Measurements from ENCODE around the gene ELFN2. TPM values are rescaled to one million over a fixed set of nuclear protein-coding genes. Genes with fewer than 3 reads are reported as not detected.

Gene ELFN2
- polyA plus RNA-seq, 4 donors: 0.07 to 0.16 TPM; not detected in 2

DNA sequence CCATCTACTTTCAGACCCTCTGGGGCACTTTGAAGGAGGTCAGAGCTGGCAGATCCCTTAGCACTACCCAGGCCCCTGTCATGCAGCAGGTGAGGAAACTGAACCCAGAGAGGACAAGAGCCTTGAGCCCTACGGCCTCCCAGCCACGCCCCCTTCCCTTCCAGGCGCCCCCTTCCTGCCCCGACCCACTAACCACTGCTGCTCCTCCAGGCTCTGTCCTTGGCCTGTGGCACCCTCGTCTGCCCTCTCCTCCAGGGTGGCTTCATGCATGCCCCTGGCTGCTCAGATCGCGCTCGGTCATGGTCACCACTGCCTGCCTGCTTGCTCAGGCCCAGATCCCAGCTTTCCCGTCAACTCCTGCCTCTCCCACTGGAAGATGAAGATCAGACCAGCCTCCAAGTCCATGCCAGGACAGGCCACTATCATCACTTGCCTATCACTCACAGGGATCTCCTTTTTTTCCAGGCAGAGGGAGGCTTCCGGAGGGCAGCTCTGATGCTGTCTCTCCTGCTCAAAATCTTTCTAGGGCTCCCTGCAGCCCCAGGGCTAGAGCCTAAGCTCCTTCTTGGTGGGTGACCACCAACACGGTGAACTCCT is 30.7 kb downstream of the ELFN2 start:
- H3K4me3 ChIP-seq (ENCODE audit: low read depth in 1 of 3, low read length in 3 of 3): no peak overlapping the region
- WGBS, 3 donors: 58 to 76% (median 73%) methylated on average over 8 to 11 of the region's 11 CpGs
- H3K36me3 ChIP-seq (ENCODE audit: control insufficient read depth in 3 of 3, insufficient read depth in 2 of 3, low read depth in 1 of 3, low read length in 3 of 3): no peaks in the 10 kb centered on the region
- no peaks in the 10 kb centered on the region for H3K27me3 ChIP-seq (ENCODE audit: control insufficient read depth in 3 of 3, insufficient read depth in 3 of 3, low read length in 3 of 3)
- H3K27ac ChIP-seq (ENCODE audit: low read depth in 1 of 3, low read length in 2 of 3): no peak overlapping the region
- no peak for DNase-seq
- no peaks in the 10 kb centered on the region for H3K9me3 ChIP-seq (ENCODE audit: control insufficient read depth in 2 of 2, insufficient read depth in 1 of 2, low read depth in 1 of 2, low read length in 1 of 2)
- no peak for FAIRE-seq
- H3K4me1 ChIP-seq (ENCODE audit: control insufficient read depth in 3 of 3, insufficient read depth in 2 of 3, low read depth in 1 of 3, low read length in 2 of 3): peaks cover 0 to 9% (median 0%) of the 10 kb centered on the region in 3 donors

DNA sequence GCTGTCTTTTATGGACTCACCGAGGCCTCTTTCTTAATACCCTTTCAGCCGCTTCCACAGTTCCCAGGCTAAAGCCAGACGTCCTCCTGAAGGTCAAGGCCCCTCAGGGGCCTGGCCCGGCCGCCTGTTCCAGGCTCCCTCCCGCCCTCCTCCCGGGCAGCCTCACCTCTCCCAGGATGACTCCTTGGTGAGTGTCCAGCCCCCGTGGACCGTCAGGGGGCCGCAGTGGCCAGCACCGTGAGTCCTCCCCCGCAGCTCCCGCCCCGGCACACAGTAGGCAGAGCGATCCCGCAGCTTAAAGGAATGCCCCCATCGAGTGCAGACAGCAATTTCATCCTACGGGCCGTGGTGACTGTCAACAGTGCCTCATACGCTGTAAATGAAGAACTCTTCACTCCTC is 32.9 kb downstream of the ELFN2 start:
- FAIRE-seq: no peak
- Histone ChIP-seq H3K27me3 (ENCODE audit: control insufficient read depth in 3 of 3, insufficient read depth in 3 of 3, low read length in 3 of 3) (no peaks in the 10 kb centered on the region), H3K9me3 (ENCODE audit: control insufficient read depth in 2 of 2, insufficient read depth in 1 of 2, low read depth in 1 of 2, low read length in 1 of 2) (no peaks in the 10 kb centered on the region), H3K27ac (ENCODE audit: low read depth in 1 of 3, low read length in 2 of 3) (no peak overlapping the region), H3K36me3 (ENCODE audit: control insufficient read depth in 3 of 3, insufficient read depth in 2 of 3, low read depth in 1 of 3, low read length in 3 of 3) (no peaks in the 10 kb centered on the region), H3K4me1 (ENCODE audit: control insufficient read depth in 3 of 3, insufficient read depth in 2 of 3, low read depth in 1 of 3, low read length in 2 of 3) (no peaks in the 10 kb centered on the region), H3K4me3 (ENCODE audit: low read depth in 1 of 3, low read length in 3 of 3) (no peak overlapping the region)
- WGBS, 3 donors: 83 to 85% (median 84%) methylated on average over 20 of the region's 20 CpGs
- no peak for DNase-seq

- Histone ChIP-seq H3K27ac (ENCODE audit: low read depth in 1 of 3, low read length in 2 of 3) (no peak overlapping the region), H3K4me3 (ENCODE audit: low read depth in 1 of 3, low read length in 3 of 3) (no peak overlapping the region), H3K36me3 (ENCODE audit: control insufficient read depth in 3 of 3, insufficient read depth in 2 of 3, low read depth in 1 of 3, low read length in 3 of 3) (no peaks in the 10 kb centered on the region), H3K4me1 (ENCODE audit: control insufficient read depth in 3 of 3, insufficient read depth in 2 of 3, low read depth in 1 of 3, low read length in 2 of 3) (no peaks in the 10 kb centered on the region), H3K27me3 (ENCODE audit: control insufficient read depth in 3 of 3, insufficient read depth in 3 of 3, low read length in 3 of 3) (no peaks in the 10 kb centered on the region), H3K9me3 (ENCODE audit: control insufficient read depth in 2 of 2, insufficient read depth in 1 of 2, low read depth in 1 of 2, low read length in 1 of 2) (no peaks in the 10 kb centered on the region)
- FAIRE-seq (no peak), DNase-seq (no peak)
- WGBS, 3 donors: 88 to 95% (median 94%) methylated on average over 11 to 12 of the region's 12 CpGs
These were observed 33.5 kb downstream of the ELFN2 start for GRCh38 chr22:37393746-37394145.

GRCh38 chr22:37392721-37393328 is 34.5 kb downstream of the ELFN2 start:
- DNase-seq: no peak
- 83 to 85% (median 84%) methylated on average over 10 of the region's 10 CpGs for WGBS, 3 donors
- H3K36me3 ChIP-seq (ENCODE audit: control insufficient read depth in 3 of 3, insufficient read depth in 2 of 3, low read depth in 1 of 3, low read length in 3 of 3): no peaks in the 10 kb centered on the region
- no peaks in the 10 kb centered on the region for H3K4me1 ChIP-seq (ENCODE audit: control insufficient read depth in 3 of 3, insufficient read depth in 2 of 3, low read depth in 1 of 3, low read length in 2 of 3)
- no peaks in the 10 kb centered on the region for H3K9me3 ChIP-seq (ENCODE audit: control insufficient read depth in 2 of 2, insufficient read depth in 1 of 2, low read depth in 1 of 2, low read length in 1 of 2)
- H3K4me3 ChIP-seq (ENCODE audit: low read depth in 1 of 3, low read length in 3 of 3): no peak overlapping the region
- no peak for FAIRE-seq
- H3K27ac ChIP-seq (ENCODE audit: low read depth in 1 of 3, low read length in 2 of 3): no peak overlapping the region
- no peaks in the 10 kb centered on the region for H3K27me3 ChIP-seq (ENCODE audit: control insufficient read depth in 3 of 3, insufficient read depth in 3 of 3, low read length in 3 of 3)

- WGBS, 3 donors: 77 to 81% (median 77%) methylated on average over 7 of the region's 7 CpGs
- no peaks in the 10 kb centered on the region for H3K9me3 ChIP-seq (ENCODE audit: control insufficient read depth in 2 of 2, insufficient read depth in 1 of 2, low read depth in 1 of 2, low read length in 1 of 2)
- H3K27ac ChIP-seq (ENCODE audit: low read depth in 1 of 3, low read length in 2 of 3): no peak overlapping the region
- DNase-seq (no peak), FAIRE-seq (no peak)
- no peaks in the 10 kb centered on the region for H3K4me1 ChIP-seq (ENCODE audit: control insufficient read depth in 3 of 3, insufficient read depth in 2 of 3, low read depth in 1 of 3, low read length in 2 of 3)
- H3K27me3 ChIP-seq (ENCODE audit: control insufficient read depth in 3 of 3, insufficient read depth in 3 of 3, low read length in 3 of 3): peaks cover 0 to 3% (median 0%) of the 10 kb centered on the region in 3 donors
- no peaks in the 10 kb centered on the region for H3K36me3 ChIP-seq (ENCODE audit: control insufficient read depth in 3 of 3, insufficient read depth in 2 of 3, low read depth in 1 of 3, low read length in 3 of 3)
- H3K4me3 ChIP-seq (ENCODE audit: low read depth in 1 of 3, low read length in 3 of 3): no peak overlapping the region
These were observed 35.6 kb downstream of the ELFN2 start for GRCh38 chr22:37391702-37392101.

GRCh38 chr22:37390075-37390474 is 37.2 kb downstream of the ELFN2 start:
- H3K36me3 ChIP-seq (ENCODE audit: control insufficient read depth in 3 of 3, insufficient read depth in 2 of 3, low read depth in 1 of 3, low read length in 3 of 3): no peaks in the 10 kb centered on the region
- WGBS, 3 donors: 81 to 90% (median 84%) methylated on average over 6 of the region's 6 CpGs
- FAIRE-seq: no peak
- H3K27ac ChIP-seq (ENCODE audit: low read depth in 1 of 3, low read length in 2 of 3): no peak overlapping the region
- DNase-seq: no peak
- H3K27me3 ChIP-seq (ENCODE audit: control insufficient read depth in 3 of 3, insufficient read depth in 3 of 3, low read length in 3 of 3): peaks cover 0 to 3% (median 0%) of the 10 kb centered on the region in 3 donors
- H3K9me3 ChIP-seq (ENCODE audit: control insufficient read depth in 2 of 2, insufficient read depth in 1 of 2, low read depth in 1 of 2, low read length in 1 of 2): no peaks in the 10 kb centered on the region
- H3K4me1 ChIP-seq (ENCODE audit: control insufficient read depth in 3 of 3, insufficient read depth in 2 of 3, low read depth in 1 of 3, low read length in 2 of 3): no peaks in the 10 kb centered on the region
- no peak overlapping the region for H3K4me3 ChIP-seq (ENCODE audit: low read depth in 1 of 3, low read length in 3 of 3)

DNA sequence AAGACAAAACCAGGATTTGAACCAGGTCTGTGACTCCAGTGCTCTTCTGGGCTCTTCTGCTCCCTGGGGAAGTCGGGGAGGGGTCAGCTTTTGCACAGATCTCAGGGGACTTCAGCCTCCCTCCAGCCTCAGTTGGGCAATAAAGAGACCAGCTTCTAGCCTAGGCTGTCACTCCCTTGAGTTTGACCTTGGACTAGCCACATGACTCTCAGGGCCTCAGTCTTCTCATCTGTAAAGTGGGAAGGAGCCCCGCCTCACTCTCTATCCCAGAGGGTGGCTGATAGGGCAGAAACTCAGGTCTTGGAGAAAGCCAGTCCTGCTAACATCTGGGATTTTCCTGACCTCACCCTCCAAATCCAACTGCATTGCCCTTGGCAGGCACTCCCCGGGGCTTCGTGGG is 38.7 kb downstream of the ELFN2 start:
- no peak for DNase-seq
- Histone ChIP-seq H3K4me3 (ENCODE audit: low read depth in 1 of 3, low read length in 3 of 3) (no peak overlapping the region), H3K27me3 (ENCODE audit: control insufficient read depth in 3 of 3, insufficient read depth in 3 of 3, low read length in 3 of 3) (peaks cover 0 to 3% (median 0%) of the 10 kb centered on the region in 3 donors), H3K36me3 (ENCODE audit: control insufficient read depth in 3 of 3, insufficient read depth in 2 of 3, low read depth in 1 of 3, low read length in 3 of 3) (no peaks in the 10 kb centered on the region), H3K4me1 (ENCODE audit: control insufficient read depth in 3 of 3, insufficient read depth in 2 of 3, low read depth in 1 of 3, low read length in 2 of 3) (no peaks in the 10 kb centered on the region), H3K27ac (ENCODE audit: low read depth in 1 of 3, low read length in 2 of 3) (no peak overlapping the region), H3K9me3 (ENCODE audit: control insufficient read depth in 2 of 2, insufficient read depth in 1 of 2, low read depth in 1 of 2, low read length in 1 of 2) (no peaks in the 10 kb centered on the region)
- no peak for FAIRE-seq
- WGBS, 3 donors: 83 to 92% (median 87%) methylated on average over 4 of the region's 4 CpGs

GRCh38 chr22:37387793-37388192 is 39.5 kb downstream of the ELFN2 start:
- H3K27me3 ChIP-seq (ENCODE audit: control insufficient read depth in 3 of 3, insufficient read depth in 3 of 3, low read length in 3 of 3): peaks cover 0 to 3% (median 0%) of the 10 kb centered on the region in 3 donors
- H3K4me1 ChIP-seq (ENCODE audit: control insufficient read depth in 3 of 3, insufficient read depth in 2 of 3, low read depth in 1 of 3, low read length in 2 of 3): no peaks in the 10 kb centered on the region
- 21 to 52% (median 26%) methylated on average over 10 of the region's 10 CpGs for WGBS, 3 donors
- H3K27ac ChIP-seq (ENCODE audit: low read depth in 1 of 3, low read length in 2 of 3): no peak overlapping the region
- no peaks in the 10 kb centered on the region for H3K36me3 ChIP-seq (ENCODE audit: control insufficient read depth in 3 of 3, insufficient read depth in 2 of 3, low read depth in 1 of 3, low read length in 3 of 3)
- no peaks in the 10 kb centered on the region for H3K9me3 ChIP-seq (ENCODE audit: control insufficient read depth in 2 of 2, insufficient read depth in 1 of 2, low read depth in 1 of 2, low read length in 1 of 2)
- FAIRE-seq (no peak), DNase-seq (no peak)
- H3K4me3 ChIP-seq (ENCODE audit: low read depth in 1 of 3, low read length in 3 of 3): no peak overlapping the region

- FAIRE-seq (no peak), DNase-seq (no peak)
- no peaks in the 10 kb centered on the region for H3K4me1 ChIP-seq (ENCODE audit: control insufficient read depth in 3 of 3, insufficient read depth in 2 of 3, low read depth in 1 of 3, low read length in 2 of 3)
- H3K36me3 ChIP-seq (ENCODE audit: control insufficient read depth in 3 of 3, insufficient read depth in 2 of 3, low read depth in 1 of 3, low read length in 3 of 3): no peaks in the 10 kb centered on the region
- H3K4me3 ChIP-seq (ENCODE audit: low read depth in 1 of 3, low read length in 3 of 3): no peak overlapping the region
- 64 to 76% (median 68%) methylated on average over 19 of the region's 19 CpGs for WGBS, 3 donors
- peaks cover 0 to 5% (median 0%) of the 10 kb centered on the region in 3 donors for H3K27me3 ChIP-seq (ENCODE audit: control insufficient read depth in 3 of 3, insufficient read depth in 3 of 3, low read length in 3 of 3)
- H3K27ac ChIP-seq (ENCODE audit: low read depth in 1 of 3, low read length in 2 of 3): no peak overlapping the region
- no peaks in the 10 kb centered on the region for H3K9me3 ChIP-seq (ENCODE audit: control insufficient read depth in 2 of 2, insufficient read depth in 1 of 2, low read depth in 1 of 2, low read length in 1 of 2)
These were observed 40.8 kb downstream of the ELFN2 start for GRCh38 chr22:37386441-37386840.
